Stimulated activated CD4-positive, alpha-beta T cell treated with anti-CD3 and anti-CD28 coated beads, Interleukin-1b, Interleukin-23, amount 100 ng/mL, for 48 hours (primary cell): ENCODE data around the gene PLCH1.

Experiments
- DNase-seq: peaks from one replicate; pipeline ENCODE4 v3.0.0-alpha.2; 2020

Gene PLCH1

GRCh38 chr3:155326901-155327300 is 418.0 kb downstream of the PLCH1 start:
- DNase-seq = no peak

GRCh38 chr3:155326244-155326643 is 418.6 kb downstream of the PLCH1 start:
- DNase-seq = no peak
